ENCODE data around the gene DYNC2H1. TPM values are rescaled to one million over a fixed set of nuclear protein-coding genes. Genes with fewer than 3 reads are reported as not detected.

Gene DYNC2H1
- total RNA-seq, 2 donors from 2014 or later, result 7.3 to 20.0 TPM

DNA sequence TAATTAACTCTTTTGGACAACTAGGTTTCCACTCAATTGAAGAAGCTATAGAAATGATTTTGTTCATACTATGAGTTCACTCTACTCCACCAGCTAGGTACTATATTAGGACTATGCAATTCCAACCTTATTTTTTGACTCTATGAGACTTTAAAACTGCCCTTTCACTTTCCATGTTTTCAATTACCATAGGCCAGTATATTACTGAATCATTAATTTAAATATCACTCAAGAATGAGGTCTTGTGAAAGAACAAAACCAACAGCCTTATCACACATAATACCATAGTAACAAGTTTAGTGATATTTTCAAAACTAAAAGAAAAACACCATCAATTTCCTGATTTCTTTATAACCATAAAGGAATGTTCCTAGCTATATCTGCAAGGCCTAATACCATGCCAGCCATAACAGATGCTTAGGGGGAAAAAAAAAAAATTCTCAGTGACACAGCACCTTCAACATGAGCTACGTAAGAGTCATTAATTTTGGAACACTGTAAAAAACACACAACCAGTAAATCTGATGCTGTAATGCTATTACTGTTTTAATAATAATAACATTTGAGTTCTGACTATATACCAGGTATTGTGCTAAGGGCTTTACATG, 23.4 kb upstream of the DYNC2H1 start:
- peak; percentile 84 for ATAC-seq (ENCODE audit: insufficient number of reproducible peaks, low FRiP score, low read depth)
- peak overlapping the region in 1 of 2 donors; percentile 58 for H3K27ac ChIP-seq

DNA sequence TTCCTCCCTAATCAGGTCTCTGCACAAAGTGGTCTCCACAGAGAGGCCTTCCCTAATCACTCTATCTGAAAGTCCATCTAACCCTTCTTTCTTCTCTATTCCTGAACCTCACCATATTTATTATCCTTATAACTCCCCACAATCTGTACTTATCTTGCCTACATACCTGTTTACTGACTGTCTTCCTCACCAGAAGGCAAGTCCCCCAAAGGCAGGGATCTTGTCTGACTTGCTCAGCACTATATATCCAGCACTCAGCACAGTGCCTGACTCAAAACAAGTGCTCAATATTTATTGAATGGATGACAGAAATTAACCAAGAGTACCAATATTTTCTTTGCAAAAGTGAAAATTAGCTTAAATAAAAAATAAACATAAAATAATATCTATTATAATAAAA, 22.8 kb upstream of the DYNC2H1 start:
- H3K9me3 ChIP-seq, result no peaks in the 10 kb centered on the region
- no peak overlapping the region for H3K4me3 ChIP-seq
- H3K27me3 ChIP-seq (replicated peaks; ENCODE audit: insufficient read depth), result no peaks in the 10 kb centered on the region
- ATAC-seq (ENCODE audit: insufficient number of reproducible peaks, low FRiP score, low read depth) (no peak), DNase-seq (ENCODE audit: low spot score) (no peak)
- TF ChIP-seq, protein P1, sequence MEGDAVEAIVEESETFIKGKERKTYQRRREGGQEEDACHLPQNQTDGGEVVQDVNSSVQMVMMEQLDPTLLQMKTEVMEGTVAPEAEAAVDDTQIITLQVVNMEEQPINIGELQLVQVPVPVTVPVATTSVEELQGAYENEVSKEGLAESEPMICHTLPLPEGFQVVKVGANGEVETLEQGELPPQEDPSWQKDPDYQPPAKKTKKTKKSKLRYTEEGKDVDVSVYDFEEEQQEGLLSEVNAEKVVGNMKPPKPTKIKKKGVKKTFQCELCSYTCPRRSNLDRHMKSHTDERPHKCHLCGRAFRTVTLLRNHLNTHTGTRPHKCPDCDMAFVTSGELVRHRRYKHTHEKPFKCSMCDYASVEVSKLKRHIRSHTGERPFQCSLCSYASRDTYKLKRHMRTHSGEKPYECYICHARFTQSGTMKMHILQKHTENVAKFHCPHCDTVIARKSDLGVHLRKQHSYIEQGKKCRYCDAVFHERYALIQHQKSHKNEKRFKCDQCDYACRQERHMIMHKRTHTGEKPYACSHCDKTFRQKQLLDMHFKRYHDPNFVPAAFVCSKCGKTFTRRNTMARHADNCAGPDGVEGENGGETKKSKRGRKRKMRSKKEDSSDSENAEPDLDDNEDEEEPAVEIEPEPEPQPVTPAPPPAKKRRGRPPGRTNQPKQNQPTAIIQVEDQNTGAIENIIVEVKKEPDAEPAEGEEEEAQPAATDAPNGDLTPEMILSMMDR (IDR thresholded peaks at IDR 0.05), result no peak
- H3K36me3 ChIP-seq, result no peaks in the 10 kb centered on the region
- H3K4me1 ChIP-seq (ENCODE audit: control insufficient read depth in 1 of 2, low read depth in 2 of 2), result peaks cover 13 to 29% of the 10 kb centered on the region in 2 donors
- H3K27ac ChIP-seq, result peak overlapping the region in 1 of 2 donors; percentile 58

More for the DNA sequence above, 23.4 kb upstream of the DYNC2H1 start:
- no peak overlapping the region for H3K4me3 ChIP-seq
- H3K9me3 ChIP-seq, result no peaks in the 10 kb centered on the region
- TF ChIP-seq, protein P1 (IDR thresholded peaks at IDR 0.05), result no peak
- H3K4me1 ChIP-seq (ENCODE audit: control insufficient read depth in 1 of 2, low read depth in 2 of 2), result peaks cover 11 to 27% of the 10 kb centered on the region in 2 donors
- H3K27me3 ChIP-seq (replicated peaks; ENCODE audit: insufficient read depth), result no peaks in the 10 kb centered on the region
- DNase-seq (ENCODE audit: low spot score), result no peak
- no peaks in the 10 kb centered on the region for H3K36me3 ChIP-seq

DNA sequence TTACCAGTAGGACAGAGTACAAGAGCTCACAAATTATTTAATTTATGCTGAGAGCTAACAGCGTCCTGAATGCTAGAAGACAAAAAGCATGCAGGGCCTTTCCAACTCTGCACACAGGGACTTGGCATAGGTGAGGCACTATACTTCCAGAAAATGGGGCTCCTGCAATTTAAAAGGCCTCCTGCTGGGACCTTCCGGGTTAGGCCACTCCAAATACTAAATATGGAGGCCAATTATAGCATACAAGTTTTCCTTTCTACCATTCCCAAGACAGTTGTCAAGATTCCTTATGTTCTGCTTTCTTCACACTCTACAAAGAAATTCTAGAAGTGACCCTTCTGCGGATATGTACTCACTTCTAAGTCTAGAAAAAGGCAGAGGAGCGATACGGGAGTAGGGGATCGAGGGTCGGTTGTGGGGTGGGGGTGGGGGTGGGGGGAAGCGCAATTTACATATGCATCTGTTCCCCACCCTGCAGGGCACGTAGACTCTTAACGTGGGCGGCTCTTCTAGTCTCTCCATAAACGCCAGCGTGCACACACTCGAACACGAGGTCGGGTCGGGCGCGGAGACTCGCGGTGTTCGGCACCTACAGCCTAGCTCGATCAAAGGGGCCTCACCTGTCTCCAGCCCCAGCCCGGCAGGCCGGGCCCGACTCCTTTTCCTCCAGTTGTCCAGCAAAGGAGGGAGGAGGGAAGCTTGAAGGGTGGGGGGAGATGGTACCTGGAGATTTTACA, 18.0 kb upstream of the DYNC2H1 start:
- TF ChIP-seq, protein P1 (IDR thresholded peaks at IDR 0.05), result no peak
- no peaks in the 10 kb centered on the region for H3K36me3 ChIP-seq
- H3K4me3 ChIP-seq, result peak overlapping the region; percentile 86
- H3K4me1 ChIP-seq (ENCODE audit: control insufficient read depth in 1 of 2, low read depth in 2 of 2), result peaks cover 15 to 26% of the 10 kb centered on the region in 2 donors
- peak overlapping the region; percentile 60 to 71 for H3K27ac ChIP-seq
- no peak for DNase-seq (ENCODE audit: low spot score)
- H3K27me3 ChIP-seq (replicated peaks; ENCODE audit: insufficient read depth), result no peaks in the 10 kb centered on the region
- no peaks in the 10 kb centered on the region for H3K9me3 ChIP-seq
- ATAC-seq (ENCODE audit: insufficient number of reproducible peaks, low FRiP score, low read depth), result peak; percentile 4

DNA sequence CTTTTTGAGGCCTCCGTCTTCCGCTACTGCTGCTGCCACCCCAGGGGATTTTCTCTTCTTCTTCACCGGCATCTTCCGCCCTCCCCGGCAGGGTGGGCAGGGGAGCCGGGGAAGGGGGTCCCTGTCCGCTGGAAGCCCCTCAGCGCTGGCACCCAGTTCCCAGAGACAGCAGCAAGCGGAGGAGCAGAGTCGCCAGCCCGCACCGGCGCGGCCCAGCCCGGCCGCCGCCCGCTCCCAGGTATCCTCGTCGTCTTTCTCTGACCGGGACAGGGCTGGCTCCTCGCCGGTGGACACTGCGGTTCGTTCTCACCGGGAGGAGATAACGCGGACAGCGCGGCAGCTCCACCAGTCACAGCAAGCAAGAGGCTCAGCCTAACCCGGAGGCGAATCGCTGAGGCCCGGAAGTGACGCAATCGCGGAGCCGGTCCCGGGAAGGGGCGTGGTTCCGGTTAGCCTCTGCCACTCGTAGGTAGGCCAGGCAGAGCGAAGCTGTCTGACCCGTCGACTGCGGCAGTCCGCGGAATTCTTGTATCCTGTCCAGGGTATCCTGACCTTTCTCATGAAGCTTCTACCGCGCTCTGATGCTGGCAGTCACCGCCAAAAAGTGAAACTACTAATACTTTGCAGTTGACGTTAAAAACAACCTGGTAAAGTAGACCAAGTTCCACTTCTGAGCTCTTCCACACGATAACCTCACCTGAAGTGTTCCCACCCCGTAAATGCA, 17.3 kb upstream of the DYNC2H1 start, which contains the start of gene DCUN1D5:
TSS of gene DCUN1D5 (minus strand) at position 360 of the 724 bp plus-strand sequence. CDS start at position 72, 288 bp downstream.
- TF ChIP-seq, protein P1 (IDR thresholded peaks at IDR 0.05), result no peak
- peak; percentile 91 for ATAC-seq (ENCODE audit: insufficient number of reproducible peaks, low FRiP score, low read depth)

DNA sequence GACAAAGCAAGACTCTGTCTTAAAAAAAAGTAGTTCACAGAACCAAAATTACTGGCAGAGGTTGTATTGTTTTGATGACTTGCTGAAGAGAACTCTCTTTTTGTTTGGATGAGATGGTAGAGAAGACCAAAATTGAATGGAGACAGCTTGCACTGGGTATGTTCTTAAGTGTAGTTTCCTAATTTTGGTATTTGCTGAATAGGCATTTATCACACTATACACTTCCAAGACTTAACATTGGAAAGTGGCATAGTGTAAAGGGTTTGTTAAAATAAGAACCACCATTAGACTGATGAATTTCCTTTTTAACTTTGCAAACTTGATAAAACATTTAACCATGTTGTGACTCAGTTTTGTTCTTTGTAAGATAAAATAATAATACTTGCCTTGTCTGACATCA, 11.9 kb upstream of the DYNC2H1 start:
- Histone ChIP-seq H3K4me1 (ENCODE audit: control insufficient read depth in 1 of 2, low read depth in 2 of 2) (peaks cover 2 to 4% of the 10 kb centered on the region in 2 donors), H3K4me3 (no peak overlapping the region), H3K36me3 (no peaks in the 10 kb centered on the region), H3K27ac (no peak overlapping the region), H3K9me3 (no peaks in the 10 kb centered on the region), H3K27me3 (replicated peaks; ENCODE audit: insufficient read depth) (no peaks in the 10 kb centered on the region)
- ATAC-seq (ENCODE audit: insufficient number of reproducible peaks, low FRiP score, low read depth) (no peak), DNase-seq (ENCODE audit: low spot score) (no peak)
- TF ChIP-seq, protein P1 (IDR thresholded peaks at IDR 0.05), result no peak

More for the DNA sequence above, 17.3 kb upstream of the DYNC2H1 start, which contains the start of gene DCUN1D5:
- peaks cover 11 to 26% of the 10 kb centered on the region in 2 donors for H3K4me1 ChIP-seq (ENCODE audit: control insufficient read depth in 1 of 2, low read depth in 2 of 2)
- peak within 1 kb of the TSS; percentile 86 for H3K4me3 ChIP-seq
- peak within 1 kb of the TSS; percentile 60 to 71 for H3K27ac ChIP-seq
- H3K9me3 ChIP-seq, result no peaks in the 10 kb centered on the region
- no peaks in the 10 kb centered on the region for H3K36me3 ChIP-seq
- DNase-seq (ENCODE audit: low spot score), result peak; percentile 72
- no peaks in the 10 kb centered on the region for H3K27me3 ChIP-seq (replicated peaks; ENCODE audit: insufficient read depth)
